Measurements from ENCODE around the gene ANKRD55.

DNA sequence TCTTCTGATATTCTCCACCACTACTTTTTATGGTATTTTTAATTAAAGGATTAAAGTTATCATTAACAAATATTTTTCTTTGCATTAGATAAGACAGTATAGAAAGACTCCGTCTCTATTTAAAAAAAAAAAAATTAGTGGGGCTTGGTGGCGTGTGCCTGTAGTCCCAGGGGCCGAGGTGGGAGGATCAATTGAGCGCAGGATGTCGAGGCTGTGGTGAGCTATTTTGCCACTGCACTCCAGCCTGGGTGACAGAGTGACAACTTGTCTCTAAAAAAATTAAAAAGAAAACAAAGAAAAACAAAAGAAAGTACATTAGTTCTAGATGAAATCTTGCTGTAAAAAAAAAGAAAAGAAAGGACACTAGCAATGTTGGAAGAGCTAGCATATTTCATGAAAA lies 141.0 kb downstream of the ANKRD55 start:
- no peak for TF ChIP-seq NR1H2 (CRISPR knock-in tag; IDR thresholded peaks at IDR 0.05)
- TF ChIP-seq, protein P1, sequence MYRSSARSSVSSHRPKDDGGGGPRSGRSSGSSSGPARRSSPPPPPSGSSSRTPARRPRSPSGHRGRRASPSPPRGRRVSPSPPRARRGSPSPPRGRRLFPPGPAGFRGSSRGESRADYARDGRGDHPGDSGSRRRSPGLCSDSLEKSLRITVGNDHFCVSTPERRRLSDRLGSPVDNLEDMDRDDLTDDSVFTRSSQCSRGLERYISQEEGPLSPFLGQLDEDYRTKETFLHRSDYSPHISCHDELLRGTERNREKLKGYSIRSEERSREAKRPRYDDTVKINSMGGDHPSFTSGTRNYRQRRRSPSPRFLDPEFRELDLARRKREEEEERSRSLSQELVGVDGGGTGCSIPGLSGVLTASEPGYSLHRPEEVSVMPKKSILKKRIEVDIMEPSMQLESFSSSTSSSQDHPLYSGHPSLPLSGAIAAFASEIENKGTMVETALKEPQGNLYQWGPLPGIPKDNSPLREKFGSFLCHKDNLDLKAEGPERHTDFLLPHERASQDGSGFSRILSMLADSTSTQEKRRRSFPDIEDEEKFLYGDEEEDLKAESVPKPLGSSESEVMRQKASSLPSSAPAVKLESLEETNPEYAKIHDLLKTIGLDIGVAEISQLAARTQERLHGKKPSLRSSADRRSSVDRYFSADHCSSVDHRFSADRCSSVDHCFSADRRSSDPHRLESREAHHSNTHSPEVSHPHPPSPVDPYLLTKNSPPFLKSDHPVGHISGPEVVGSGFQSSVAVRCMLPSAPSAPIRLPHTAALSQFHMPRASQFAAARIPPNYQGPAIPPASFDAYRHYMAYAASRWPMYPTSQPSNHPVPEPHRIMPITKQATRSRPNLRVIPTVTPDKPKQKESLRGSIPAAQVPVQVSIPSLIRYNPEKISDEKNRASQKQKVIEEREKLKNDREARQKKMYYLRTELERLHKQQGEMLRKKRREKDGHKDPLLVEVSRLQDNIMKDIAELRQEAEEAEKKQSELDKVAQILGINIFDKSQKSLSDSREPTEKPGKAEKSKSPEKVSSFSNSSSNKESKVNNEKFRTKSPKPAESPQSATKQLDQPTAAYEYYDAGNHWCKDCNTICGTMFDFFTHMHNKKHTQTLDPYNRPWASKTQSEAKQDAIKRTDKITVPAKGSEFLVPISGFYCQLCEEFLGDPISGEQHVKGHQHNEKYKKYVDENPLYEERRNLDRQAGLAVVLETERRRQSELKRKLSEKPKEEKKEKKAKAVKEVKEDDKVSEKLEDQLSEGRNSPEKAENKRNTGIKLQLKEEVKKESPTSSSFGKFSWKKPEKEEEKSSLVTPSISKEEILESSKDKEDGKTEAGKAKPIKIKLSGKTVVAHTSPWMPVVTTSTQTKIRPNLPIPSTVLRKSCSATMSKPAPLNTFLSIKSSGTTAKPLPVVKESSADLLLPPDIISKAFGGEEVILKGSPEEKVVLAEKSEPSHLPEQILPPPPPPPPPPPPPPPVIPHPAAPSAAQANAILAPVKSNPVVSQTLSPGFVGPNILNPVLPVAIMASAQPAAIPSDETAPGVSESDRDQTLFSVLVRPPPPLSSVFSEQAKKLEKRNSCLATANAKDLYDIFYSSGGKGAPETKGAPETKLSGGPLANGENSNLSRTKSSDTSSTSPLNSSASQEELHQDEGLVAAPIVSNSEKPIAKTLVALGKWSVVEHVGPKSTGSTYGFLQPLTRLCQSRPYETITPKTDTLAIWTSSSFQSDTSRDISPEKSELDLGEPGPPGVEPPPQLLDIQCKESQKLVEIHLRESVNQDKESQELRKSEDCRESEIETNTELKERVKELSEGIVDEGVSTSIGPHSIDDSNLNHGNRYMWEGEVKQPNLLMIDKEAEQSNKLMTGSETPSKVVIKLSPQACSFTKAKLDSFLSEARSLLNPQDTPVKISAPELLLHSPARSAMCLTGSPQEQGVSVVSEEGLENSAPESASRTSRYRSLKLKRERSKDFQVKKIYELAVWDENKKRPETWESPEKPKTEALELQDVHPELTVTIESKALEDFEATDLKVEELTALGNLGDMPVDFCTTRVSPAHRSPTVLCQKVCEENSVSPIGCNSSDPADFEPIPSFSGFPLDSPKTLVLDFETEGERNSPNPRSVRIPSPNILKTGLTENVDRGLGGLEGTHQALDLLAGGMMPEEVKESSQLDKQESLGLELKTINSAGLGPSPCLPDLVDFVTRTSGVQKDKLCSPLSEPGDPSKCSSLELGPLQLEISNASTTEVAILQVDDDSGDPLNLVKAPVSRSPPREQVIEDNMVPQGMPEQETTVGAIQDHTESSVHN (IDR thresholded peaks at IDR 0.05; ENCODE audit: borderline replicate concordance in 1 of 2, low read depth in 1 of 2), result no peak
- TF ChIP-seq, protein P2, sequence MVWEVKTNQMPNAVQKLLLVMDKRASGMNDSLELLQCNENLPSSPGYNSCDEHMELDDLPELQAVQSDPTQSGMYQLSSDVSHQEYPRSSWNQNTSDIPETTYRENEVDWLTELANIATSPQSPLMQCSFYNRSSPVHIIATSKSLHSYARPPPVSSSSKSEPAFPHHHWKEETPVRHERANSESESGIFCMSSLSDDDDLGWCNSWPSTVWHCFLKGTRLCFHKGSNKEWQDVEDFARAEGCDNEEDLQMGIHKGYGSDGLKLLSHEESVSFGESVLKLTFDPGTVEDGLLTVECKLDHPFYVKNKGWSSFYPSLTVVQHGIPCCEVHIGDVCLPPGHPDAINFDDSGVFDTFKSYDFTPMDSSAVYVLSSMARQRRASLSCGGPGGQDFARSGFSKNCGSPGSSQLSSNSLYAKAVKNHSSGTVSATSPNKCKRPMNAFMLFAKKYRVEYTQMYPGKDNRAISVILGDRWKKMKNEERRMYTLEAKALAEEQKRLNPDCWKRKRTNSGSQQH (CRISPR knock-in tag; IDR thresholded peaks at IDR 0.05), result no peak
- no peak for TF ChIP-seq EZH2 (IDR thresholded peaks at IDR 0.05; ENCODE audit: borderline replicate concordance, low read depth, low read length)

Measured in K562 (cell line).